BLaER1 (cell line): ENCODE results near the gene AAMP.

Experiments used
- H3K27ac ChIP-seq: shearing (Covaris generic); formaldehyde crosslinking; 2 replicates; pipeline ENCODE4 v1.8.1; 2022
- H3K27me3 ChIP-seq: shearing (Covaris generic); formaldehyde crosslinking; 2 replicates; pipeline ENCODE4 v1.8.1; 2022
- H3K36me3 ChIP-seq: shearing (Covaris generic); formaldehyde crosslinking; 2 replicates; pipeline ENCODE4 v1.8.1; 2022
- H3K4me1 ChIP-seq: shearing (Covaris generic); formaldehyde crosslinking; 2 replicates; pipeline ENCODE4 v1.8.1; 2022
- H3K4me2 ChIP-seq: shearing (Covaris generic); formaldehyde crosslinking; 2 replicates; pipeline ENCODE4 v1.8.1; 2022
- H3K4me3 ChIP-seq: shearing (Covaris generic); formaldehyde crosslinking; 2 replicates; pipeline ENCODE4 v1.8.1; 2022
- H3K9ac ChIP-seq: shearing (Covaris generic); formaldehyde crosslinking; 2 replicates; pipeline ENCODE4 v1.8.1; 2022
- H3K9me3 ChIP-seq: shearing (Covaris generic); formaldehyde crosslinking; 2 replicates; pipeline ENCODE4 v1.8.1; 2022
- H4K20me1 ChIP-seq: shearing (Covaris generic); formaldehyde crosslinking; 2 replicates; pipeline ENCODE4 v1.8.1; 2022
- Cebpa-rat ChIP-seq: shearing (Covaris generic); IDR thresholded peaks from 2 replicates; pipeline ENCODE4 v1.8.1; 2022

AAMP gene

GRCh38 chr2:218310853-218311540 lies 41.1 kb upstream of the AAMP start:
- TF ChIP-seq Cebpa-rat, result no peak
- Histone ChIP-seq H3K36me3 (no peaks in the 10 kb centered on the region), H3K9me3 (no peaks in the 10 kb centered on the region), H3K4me1 (peaks cover 12% of the 10 kb centered on the region; the same call in 1 of the 2 replicates), H3K27ac (no peak overlapping the region), H3K9ac (no peak overlapping the region), H4K20me1 (no peaks in the 10 kb centered on the region), H3K4me2 (no peak overlapping the region), H3K4me3 (no peak overlapping the region), H3K27me3 (no peaks in the 10 kb centered on the region)

GRCh38 chr2:218307415-218308090 lies 37.6 kb upstream of the AAMP start:
- H3K27ac ChIP-seq, result no peak overlapping the region
- no peak overlapping the region for H3K4me3 ChIP-seq
- no peak for TF ChIP-seq Cebpa-rat
- peaks cover 12% of the 10 kb centered on the region; the same call in 1 of the 2 replicates for H3K4me1 ChIP-seq
- H4K20me1 ChIP-seq, result no peaks in the 10 kb centered on the region
- H3K4me2 ChIP-seq, result no peak overlapping the region
- no peaks in the 10 kb centered on the region for H3K27me3 ChIP-seq
- H3K9me3 ChIP-seq, result no peaks in the 10 kb centered on the region
- no peak overlapping the region for H3K9ac ChIP-seq
- no peaks in the 10 kb centered on the region for H3K36me3 ChIP-seq

GRCh38 chr2:218306184-218306920 lies 36.4 kb upstream of the AAMP start:
- no peaks in the 10 kb centered on the region for H3K9me3 ChIP-seq
- no peak for TF ChIP-seq Cebpa-rat
- H3K4me3 ChIP-seq, result no peak overlapping the region
- H4K20me1 ChIP-seq, result no peaks in the 10 kb centered on the region
- no peaks in the 10 kb centered on the region for H3K27me3 ChIP-seq
- H3K27ac ChIP-seq, result no peak overlapping the region
- no peaks in the 10 kb centered on the region for H3K36me3 ChIP-seq
- no peak overlapping the region for H3K9ac ChIP-seq
- H3K4me2 ChIP-seq, result no peak overlapping the region
- H3K4me1 ChIP-seq, result peaks cover 12% of the 10 kb centered on the region; the same call in 1 of the 2 replicates

GRCh38 chr2:218305383-218305782 lies 35.4 kb upstream of the AAMP start:
- peaks cover 12% of the 10 kb centered on the region; the same call in 1 of the 2 replicates for H3K4me1 ChIP-seq
- H3K4me2 ChIP-seq, result no peak overlapping the region
- H4K20me1 ChIP-seq, result no peaks in the 10 kb centered on the region
- no peaks in the 10 kb centered on the region for H3K27me3 ChIP-seq
- H3K4me3 ChIP-seq, result no peak overlapping the region
- H3K27ac ChIP-seq, result no peak overlapping the region
- H3K36me3 ChIP-seq, result no peaks in the 10 kb centered on the region
- no peak overlapping the region for H3K9ac ChIP-seq
- TF ChIP-seq Cebpa-rat, result no peak
- H3K9me3 ChIP-seq, result no peaks in the 10 kb centered on the region

- H3K9me3 ChIP-seq, result no peaks in the 10 kb centered on the region
- no peaks in the 10 kb centered on the region; the same call in 1 of the 2 replicates for H3K4me1 ChIP-seq
- H3K4me3 ChIP-seq, result no peak overlapping the region
- no peak overlapping the region for H3K27ac ChIP-seq
- H3K36me3 ChIP-seq, result no peaks in the 10 kb centered on the region
- no peak overlapping the region for H3K4me2 ChIP-seq
- no peak for TF ChIP-seq Cebpa-rat
- H4K20me1 ChIP-seq, result no peaks in the 10 kb centered on the region
- H3K9ac ChIP-seq, result no peak overlapping the region
- no peaks in the 10 kb centered on the region for H3K27me3 ChIP-seq
These were observed 31.4 kb upstream of the AAMP start for GRCh38 chr2:218301176-218301819.

DNA sequence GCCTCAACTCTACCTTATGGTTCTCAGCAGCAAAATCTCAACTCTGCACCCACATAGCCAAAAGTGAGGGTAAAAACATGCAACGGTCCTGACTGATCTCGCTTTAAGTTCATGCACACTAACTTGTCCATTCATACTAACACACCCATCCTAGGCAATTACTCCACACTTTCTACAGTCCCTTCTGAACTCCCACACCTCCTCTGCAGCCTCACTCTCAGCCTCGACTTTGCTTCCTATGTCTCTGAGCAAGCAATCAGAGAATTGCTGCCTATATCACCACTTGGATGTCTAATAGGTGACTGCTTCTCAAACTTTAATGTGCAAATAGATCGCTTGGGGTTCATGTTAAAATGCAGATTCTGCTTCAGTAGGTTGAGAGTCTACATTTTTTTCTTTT lies 30.2 kb upstream of the AAMP start:
- no peak overlapping the region for H3K9ac ChIP-seq
- no peak overlapping the region for H3K27ac ChIP-seq
- H3K4me3 ChIP-seq, result no peak overlapping the region
- H3K27me3 ChIP-seq, result no peaks in the 10 kb centered on the region
- no peaks in the 10 kb centered on the region for H3K36me3 ChIP-seq
- H4K20me1 ChIP-seq, result no peaks in the 10 kb centered on the region
- H3K4me1 ChIP-seq, result no peaks in the 10 kb centered on the region; the same call in 1 of the 2 replicates
- H3K4me2 ChIP-seq, result no peak overlapping the region
- H3K9me3 ChIP-seq, result no peaks in the 10 kb centered on the region
- TF ChIP-seq Cebpa-rat, result no peak

DNA sequence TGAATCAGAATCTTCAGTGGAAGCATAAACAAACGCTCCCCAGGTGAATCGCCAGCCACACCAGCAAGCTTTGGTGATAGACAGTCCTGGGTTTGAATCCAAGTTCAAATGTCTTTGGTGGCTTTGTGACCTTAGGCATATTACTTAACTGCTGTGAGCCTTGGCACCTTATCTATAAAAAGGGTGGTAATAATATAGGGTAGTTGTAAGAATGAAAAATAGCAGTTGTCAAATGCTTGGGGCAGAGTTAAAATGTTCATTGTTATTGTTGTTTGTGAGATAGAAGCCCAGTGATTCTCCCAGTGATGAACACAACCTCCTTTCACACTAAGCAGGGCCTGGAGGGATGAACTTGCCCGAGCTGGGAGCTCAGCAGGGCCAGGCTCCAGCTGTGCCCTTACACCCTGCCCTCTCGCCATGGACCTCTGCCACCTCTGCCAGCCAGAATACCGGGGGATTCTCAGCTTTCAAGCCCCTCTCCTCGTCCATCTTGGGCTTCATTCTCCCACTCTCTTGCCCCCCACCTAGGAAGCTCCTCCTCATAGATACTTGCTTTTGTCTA lies 28.5 kb upstream of the AAMP start:
- Histone ChIP-seq H3K4me1 (peaks cover under 1% of the 10 kb centered on the region; the same call in 1 of the 2 replicates), H3K4me3 (no peak overlapping the region), H3K4me2 (no peak overlapping the region), H4K20me1 (no peaks in the 10 kb centered on the region), H3K27ac (no peak overlapping the region), H3K27me3 (no peaks in the 10 kb centered on the region), H3K9me3 (no peaks in the 10 kb centered on the region), H3K36me3 (no peaks in the 10 kb centered on the region), H3K9ac (no peak overlapping the region)
- TF ChIP-seq Cebpa-rat, result no peak

GRCh38 chr2:218296847-218297246 lies 26.9 kb upstream of the AAMP start:
- Histone ChIP-seq H3K4me3 (no peak overlapping the region), H3K4me2 (no peak overlapping the region), H3K9ac (no peak overlapping the region), H3K9me3 (no peaks in the 10 kb centered on the region), H3K36me3 (no peaks in the 10 kb centered on the region), H3K27me3 (no peaks in the 10 kb centered on the region), H4K20me1 (no peaks in the 10 kb centered on the region), H3K4me1 (peaks cover 15% of the 10 kb centered on the region), H3K27ac (no peak overlapping the region)
- no peak for TF ChIP-seq Cebpa-rat

DNA sequence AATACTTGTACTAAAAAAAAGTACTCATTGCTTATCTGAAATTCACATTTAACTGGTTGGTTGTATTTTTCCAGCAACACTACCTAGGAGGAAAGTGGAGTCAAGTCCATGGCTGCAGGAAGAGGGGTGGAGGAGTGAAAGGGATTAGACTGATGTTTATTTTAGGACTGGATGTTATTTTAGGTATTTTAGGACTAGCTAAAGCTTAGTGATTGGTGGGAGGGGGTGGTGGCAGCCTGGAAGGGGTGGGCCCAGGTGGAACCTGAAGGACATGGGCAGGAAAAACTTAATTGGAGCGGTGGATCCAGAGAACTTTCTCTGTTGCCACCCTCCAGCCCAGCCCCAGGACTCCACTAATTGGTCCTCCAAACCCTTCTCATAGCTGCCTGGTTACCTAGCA lies 26.3 kb upstream of the AAMP start:
- Histone ChIP-seq H3K36me3 (no peaks in the 10 kb centered on the region), H3K27ac (no peak overlapping the region), H3K27me3 (no peaks in the 10 kb centered on the region), H3K4me1 (peaks cover 21% of the 10 kb centered on the region), H3K9me3 (no peaks in the 10 kb centered on the region), H3K4me2 (no peak overlapping the region), H4K20me1 (no peaks in the 10 kb centered on the region), H3K4me3 (no peak overlapping the region), H3K9ac (no peak overlapping the region)
- TF ChIP-seq Cebpa-rat, result no peak
